ENCODE measurements around the gene MAP1LC3B. TPM values are rescaled to one million over a fixed set of nuclear protein-coding genes. Genes with fewer than 3 reads are reported as not detected.

MAP1LC3B gene
- total and polyA plus RNA-seq, 8 donors, result 47.7 to 75.9 (median 52.5) TPM

DNA sequence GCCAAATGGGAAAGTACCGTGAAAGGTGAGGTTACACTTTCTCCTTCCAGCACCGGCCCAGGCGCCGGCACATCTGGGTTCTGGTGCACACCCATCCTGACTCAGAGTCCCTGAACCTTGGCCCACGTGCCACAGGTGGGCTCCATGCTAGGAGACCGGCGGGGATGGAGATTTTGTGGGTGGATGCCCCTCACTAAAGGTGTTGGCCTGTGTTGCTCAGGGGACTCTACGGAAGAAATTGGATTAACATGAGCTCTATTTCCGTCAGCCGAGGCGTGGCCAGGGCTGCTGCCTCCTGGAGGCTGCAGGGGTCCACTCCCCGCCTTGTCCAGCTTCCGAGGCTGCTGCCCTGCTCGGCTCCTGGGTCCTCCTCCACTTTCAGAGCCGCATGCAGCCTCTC lies 39.3 kb upstream of the MAP1LC3B start:
- ATAC-seq (no peak), DNase-seq (peak in 1 of 4 donors; percentile 47)
- TF ChIP-seq CTCF (IDR thresholded peaks at IDR 0.05), result no peak
- Histone ChIP-seq H3K27me3 (no peaks in the 10 kb centered on the region), H3K4me1 (no peaks in the 10 kb centered on the region), H3K9me3 (no peaks in the 10 kb centered on the region), H3K27ac (no peak overlapping the region), H3K36me3 (peaks cover 0 to 25% of the 10 kb centered on the region in 2 donors), H3K4me3 (no peak overlapping the region)
- intact Hi-C loops (cut with DNase I), result no loop called here

DNA sequence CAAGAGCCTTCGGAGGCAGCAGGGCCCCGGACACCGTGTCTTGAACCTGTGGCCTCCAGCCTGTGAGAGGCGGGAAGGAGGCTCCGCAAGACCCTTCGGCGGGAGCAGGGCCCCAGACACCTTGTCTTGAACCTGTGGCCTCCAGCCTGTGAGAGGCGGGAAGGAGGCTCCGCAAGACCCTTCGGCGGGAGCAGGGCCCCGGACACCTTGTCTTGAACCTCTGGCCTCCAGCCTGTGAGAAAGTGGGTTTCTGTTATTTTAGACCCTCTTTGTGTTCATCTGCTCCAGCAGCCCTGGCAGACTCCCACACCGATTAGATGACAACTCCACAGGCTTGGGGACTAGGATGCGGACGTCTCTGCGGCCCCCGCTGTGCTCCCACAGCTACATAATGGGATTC lies 38.5 kb upstream of the MAP1LC3B start:
- Histone ChIP-seq H3K27ac (no peak overlapping the region), H3K27me3 (no peaks in the 10 kb centered on the region), H3K9me3 (no peaks in the 10 kb centered on the region), H3K4me1 (no peaks in the 10 kb centered on the region), H3K36me3 (peaks cover 0 to 27% of the 10 kb centered on the region in 2 donors), H3K4me3 (no peak overlapping the region)
- DNase-seq (peak in 1 of 4 donors; percentile 62), ATAC-seq (no peak)
- TF ChIP-seq CTCF (IDR thresholded peaks at IDR 0.05), result no peak
- intact Hi-C loops (cut with DNase I), result no loop called here

- intact Hi-C loops (cut with DNase I), result no loop called here
- no peak for TF ChIP-seq CTCF (IDR thresholded peaks at IDR 0.05)
- no peaks in the 10 kb centered on the region for H3K9me3 ChIP-seq
These were observed 35.7 kb upstream of the MAP1LC3B start for GRCh38 chr16:87356491-87356853.

GRCh38 chr16:87358250-87358649 lies 33.9 kb upstream of the MAP1LC3B start:
- intact Hi-C loops (cut with DNase I), result no loop called here
- ATAC-seq, result no peak
- DNase-seq, result peak in 1 of 4 donors; percentile 39
- Histone ChIP-seq H3K4me1 (no peaks in the 10 kb centered on the region), H3K27ac (no peak overlapping the region), H3K4me3 (no peak overlapping the region), H3K27me3 (no peaks in the 10 kb centered on the region), H3K9me3 (no peaks in the 10 kb centered on the region), H3K36me3 (peaks cover 0 to 52% of the 10 kb centered on the region in 2 donors)
- no peak for TF ChIP-seq CTCF (IDR thresholded peaks at IDR 0.05)

More at GRCh38 chr16:87356491-87356853, 35.7 kb upstream of the MAP1LC3B start:
- H3K4me1 ChIP-seq, result no peaks in the 10 kb centered on the region
- H3K36me3 ChIP-seq, result peaks cover 0 to 47% of the 10 kb centered on the region in 2 donors
- peak in 1 of 4 donors; percentile 28 for DNase-seq
- no peaks in the 10 kb centered on the region for H3K27me3 ChIP-seq
- H3K27ac ChIP-seq, result no peak overlapping the region
- no peak overlapping the region for H3K4me3 ChIP-seq
- no peak for ATAC-seq

DNA sequence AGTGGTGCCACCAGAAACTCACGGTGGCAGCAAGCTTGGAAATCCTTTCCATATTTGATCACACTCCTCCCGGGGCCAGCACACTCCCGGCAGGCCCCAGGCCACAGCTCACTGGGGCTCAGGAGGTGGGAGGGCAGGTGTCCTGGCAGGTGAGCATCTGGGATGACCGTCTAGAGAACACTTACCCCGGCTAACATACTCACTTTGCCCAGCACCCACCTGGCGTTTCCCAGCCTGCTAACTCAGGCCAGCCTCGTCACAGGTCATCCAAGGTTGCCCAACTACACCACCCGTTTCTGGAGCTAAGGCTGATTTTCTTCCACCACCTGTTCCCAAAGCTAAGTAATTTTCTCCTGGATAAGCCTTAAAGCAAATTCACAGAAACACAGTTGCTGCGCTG lies 33.4 kb upstream of the MAP1LC3B start:
- DNase-seq (peak in 1 of 4 donors; percentile 45), ATAC-seq (no peak)
- Histone ChIP-seq H3K9me3 (no peaks in the 10 kb centered on the region), H3K36me3 (peaks cover 0 to 47% of the 10 kb centered on the region in 2 donors), H3K27me3 (no peaks in the 10 kb centered on the region), H3K4me3 (no peak overlapping the region), H3K4me1 (no peaks in the 10 kb centered on the region), H3K27ac (no peak overlapping the region)
- TF ChIP-seq CTCF (IDR thresholded peaks at IDR 0.05), result no peak
- intact Hi-C loops (cut with DNase I), result no loop called here
